ENCODE measurements around the gene PRIM2. TPM values are rescaled to one million over a fixed set of nuclear protein-coding genes. Genes with fewer than 3 reads are reported as not detected.

PRIM2 gene
- total and polyA plus RNA-seq, 9 of the 15 experiments (the other 6 are each of a cell fraction or from before 2014, with no cell fraction given), result 19.8 to 57.5 (median 33.4) TPM

DNA sequence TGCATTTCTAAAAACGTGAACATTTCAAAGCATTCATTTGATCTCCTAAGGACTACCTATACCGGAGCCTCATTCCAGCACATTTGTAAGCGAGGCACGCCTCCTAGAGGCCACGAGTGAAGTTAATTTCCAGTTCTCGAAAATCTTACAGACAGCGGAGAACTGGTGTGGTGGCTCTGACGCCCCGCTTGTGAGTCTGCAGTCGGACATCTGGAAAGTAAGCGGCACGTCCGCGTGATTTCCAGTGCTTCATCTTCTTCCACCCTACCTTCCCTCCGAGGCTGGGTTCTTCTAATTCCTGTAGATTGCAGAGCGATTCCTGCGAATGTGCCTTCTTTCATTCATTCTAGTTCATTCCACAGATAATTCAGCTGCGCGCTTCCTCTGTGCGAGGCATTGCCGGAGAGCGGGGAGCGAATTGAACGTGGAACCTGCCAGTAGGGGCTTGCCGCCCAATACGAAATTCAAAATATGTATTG lies 810 bp upstream of the PRIM2 start:
- no peaks in the 10 kb centered on the region for H3K9me3 ChIP-seq (replicated peaks; ENCODE audit: control insufficient read depth, insufficient read depth, low read depth, low read length)
- TF ChIP-seq MYBL2 (IDR thresholded peaks at IDR 0.05; ENCODE audit: low read depth) (no peak), MYBL2 (CRISPR knock-in tag; IDR thresholded peaks at IDR 0.05; ENCODE audit: borderline replicate concordance) (no peak), LEF1 (IDR thresholded peaks at IDR 0.05) (peak; percentile 44; the same call in 1 of the 2 replicates), ZFP30 (CRISPR knock-in tag; IDR thresholded peaks at IDR 0.05; ENCODE audit: borderline replicate concordance) (no peak), SP1 (CRISPR knock-in tag; IDR thresholded peaks at IDR 0.05) (peak; percentile 51; the same call in 1 of the 2 replicates), ELF4 (CRISPR knock-in tag; IDR thresholded peaks at IDR 0.05) (no peak), FOSL1 (tag; conservative IDR thresholded peaks at IDR 0.05) (no peak), JUND (IDR thresholded peaks at IDR 0.05; ENCODE audit: borderline replicate concordance, low read depth, low read length) (peak; percentile 16; the same call in 1 of the 2 replicates), JUND (tag; IDR thresholded peaks at IDR 0.05; ENCODE audit: borderline replicate concordance, low read depth, low read length) (peak; percentile 26; the same call in 1 of the 3 replicates), CTCF (IDR thresholded peaks at IDR 0.05 in 2 of 3, conservative IDR thresholded peaks at IDR 0.05 in 1 of 3; ENCODE audit: insufficient read depth in 2 of 3, low read depth in 1 of 3, low read length in 3 of 3) (peak; percentile 89 to 98 (median 92)), ZNF3 (CRISPR knock-in tag; IDR thresholded peaks at IDR 0.05) (no peak), ZKSCAN3 (CRISPR knock-in tag; IDR thresholded peaks at IDR 0.05) (no peak), TSC22D4 (tag; IDR thresholded peaks at IDR 0.05) (no peak), MIER1 (IDR thresholded peaks at IDR 0.05; ENCODE audit: low read depth) (no peak), MTF1 (CRISPR knock-in tag; IDR thresholded peaks at IDR 0.05; ENCODE audit: borderline replicate concordance) (no peak), DPF2 (IDR thresholded peaks at IDR 0.05) (no peak), ZNF184 (CRISPR knock-in tag; IDR thresholded peaks at IDR 0.05) (no peak)
- TF ChIP-seq, protein P1, sequence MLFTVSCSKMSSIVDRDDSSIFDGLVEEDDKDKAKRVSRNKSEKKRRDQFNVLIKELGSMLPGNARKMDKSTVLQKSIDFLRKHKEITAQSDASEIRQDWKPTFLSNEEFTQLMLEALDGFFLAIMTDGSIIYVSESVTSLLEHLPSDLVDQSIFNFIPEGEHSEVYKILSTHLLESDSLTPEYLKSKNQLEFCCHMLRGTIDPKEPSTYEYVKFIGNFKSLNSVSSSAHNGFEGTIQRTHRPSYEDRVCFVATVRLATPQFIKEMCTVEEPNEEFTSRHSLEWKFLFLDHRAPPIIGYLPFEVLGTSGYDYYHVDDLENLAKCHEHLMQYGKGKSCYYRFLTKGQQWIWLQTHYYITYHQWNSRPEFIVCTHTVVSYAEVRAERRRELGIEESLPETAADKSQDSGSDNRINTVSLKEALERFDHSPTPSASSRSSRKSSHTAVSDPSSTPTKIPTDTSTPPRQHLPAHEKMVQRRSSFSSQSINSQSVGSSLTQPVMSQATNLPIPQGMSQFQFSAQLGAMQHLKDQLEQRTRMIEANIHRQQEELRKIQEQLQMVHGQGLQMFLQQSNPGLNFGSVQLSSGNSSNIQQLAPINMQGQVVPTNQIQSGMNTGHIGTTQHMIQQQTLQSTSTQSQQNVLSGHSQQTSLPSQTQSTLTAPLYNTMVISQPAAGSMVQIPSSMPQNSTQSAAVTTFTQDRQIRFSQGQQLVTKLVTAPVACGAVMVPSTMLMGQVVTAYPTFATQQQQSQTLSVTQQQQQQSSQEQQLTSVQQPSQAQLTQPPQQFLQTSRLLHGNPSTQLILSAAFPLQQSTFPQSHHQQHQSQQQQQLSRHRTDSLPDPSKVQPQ (CRISPR knock-in tag; IDR thresholded peaks at IDR 0.05; ENCODE audit: borderline replicate concordance), result no peak

More for the DNA sequence above, 810 bp upstream of the PRIM2 start:
- WGBS (ENCODE audit: insufficient coverage, low coverage, missing lambda C conversion rate), result 2% methylated on average over 26 of the region's 26 CpGs
- Histone ChIP-seq H3K9ac (ENCODE audit: insufficient read depth in 1 of 2, low read depth in 2 of 2, low read length in 2 of 2) (peak overlapping the region; percentile 66 to 91; a peak in 3 of 4 replicates), H3K4me3 (peak overlapping the region; percentile 74), H3K4me2 (ENCODE audit: insufficient read depth, low read length) (peak overlapping the region; percentile 97), H3K79me2 (ENCODE audit: control insufficient read depth, insufficient read depth, low read length) (peaks cover 22% of the 10 kb centered on the region), H4K20me1 (replicated peaks; ENCODE audit: control insufficient read depth, insufficient read depth, low read length) (no peaks in the 10 kb centered on the region), H3K27me3 (ENCODE audit: control insufficient read depth in 2 of 2, insufficient read depth in 2 of 2, low read length in 2 of 2) (no peaks in the 10 kb centered on the region), H3K4me1 (replicated peaks in 1 of 2; ENCODE audit: control insufficient read depth in 2 of 2, insufficient read depth in 2 of 2, low read length in 2 of 2) (peaks cover 0 to 2% of the 10 kb centered on the region in 2 experiments; a peak in 2 of 5 replicates), H3K36me3 (ENCODE audit: control insufficient read depth, insufficient read depth, low read length) (peaks cover 32% of the 10 kb centered on the region), H2AFZ (ENCODE audit: low read depth, low read length) (peak overlapping the region; percentile 99), H3K9me1 (ENCODE audit: control insufficient read depth, insufficient read depth, low read length) (no peaks in the 10 kb centered on the region), H3K27ac (ENCODE audit: extremely low read depth, low read depth, low read length) (peak overlapping the region; percentile 80)
- FAIRE-seq (peak; percentile 99), DNase-seq (ENCODE audit: extremely low read depth in 1 of 4, low spot score in 3 of 4) (peak; percentile 74 to 94 (median 75)), ATAC-seq (peak; percentile 90)
- no TSS peak for BruUV-seq (replicated peaks)
- POLR2A ChIA-PET, result interaction anchor here (0.8 to 1.2 kb wide), 6 partner anchors 38 to 412 kb away, joined by 3 to 4 read pairs (median 3); partner anchors contain the start of gene BAG2
- CTCF ChIA-PET (ENCODE audit: low intra/inter-chr PET ratio), result interaction anchor here (0.5 to 3.6 kb wide), 5 partner anchors 49 to 416 kb away, joined by 3 to 50 read pairs (median 15); no protein-coding TSS in a partner anchor
- in situ Hi-C loops (cut with MboI), result loop anchor here (5.0 to 25.0 kb wide), 3 partner anchors 132 to 954 kb away; no protein-coding TSS in a partner anchor
- intact Hi-C loops (cut with micrococcal nuclease), result loop anchor here (1.0 to 10.0 kb wide), 8 partner anchors 48 to 952 kb away; partner anchors contain the start of gene BEND6
